ENCODE results near the gene FHIT. TPM values are rescaled to one million over a fixed set of nuclear protein-coding genes. Genes with fewer than 3 reads are reported as not detected.

FHIT gene
- total and polyA plus RNA-seq, 7 donors, result 2.4 to 10.2 (median 6.1) TPM

- H3K36me3 ChIP-seq, result no peaks in the 10 kb centered on the region
- intact Hi-C loops (cut with DNase I), result no loop called here
Observed at GRCh38 chr3:60307562-60308199, 943.6 kb downstream of the FHIT start.

GRCh38 chr3:60304112-60304511, 947.1 kb downstream of the FHIT start:
- TF ChIP-seq CTCF (IDR thresholded peaks at IDR 0.05), result no peak
- TF ChIP-seq EP300 (IDR thresholded peaks at IDR 0.05), result no peak
- no peak for TF ChIP-seq POLR2AphosphoS5 (IDR thresholded peaks at IDR 0.05)
- no peak for TF ChIP-seq POLR2A (IDR thresholded peaks at IDR 0.05)
- Histone ChIP-seq H3K36me3 (no peaks in the 10 kb centered on the region), H3K4me1 (no peaks in the 10 kb centered on the region), H3K9me3 (no peaks in the 10 kb centered on the region), H3K4me3 (no peak overlapping the region), H3K27me3 (no peaks in the 10 kb centered on the region), H3K27ac (no peak overlapping the region)
- intact Hi-C loops (cut with DNase I), result no loop called here
- no peak for DNase-seq

More at GRCh38 chr3:60307562-60308199, 943.6 kb downstream of the FHIT start:
- WGBS, 2 donors, result 90 to 92% methylated on average over 5 of the region's 5 CpGs
- H3K27ac ChIP-seq, result no peak overlapping the region
- H3K4me1 ChIP-seq, result no peaks in the 10 kb centered on the region
- no peaks in the 10 kb centered on the region for H3K9me3 ChIP-seq
- TF ChIP-seq EP300 (IDR thresholded peaks at IDR 0.05) (no peak), POLR2AphosphoS5 (IDR thresholded peaks at IDR 0.05) (no peak), CTCF (IDR thresholded peaks at IDR 0.05) (no peak)
- H3K27me3 ChIP-seq, result no peaks in the 10 kb centered on the region
- DNase-seq, result no peak
- H3K4me3 ChIP-seq, result no peak overlapping the region

GRCh38 chr3:60303160-60303559, 948.1 kb downstream of the FHIT start:
- Histone ChIP-seq H3K4me3 (no peak overlapping the region), H3K27ac (no peak overlapping the region), H3K27me3 (no peaks in the 10 kb centered on the region), H3K9me3 (no peaks in the 10 kb centered on the region), H3K36me3 (no peaks in the 10 kb centered on the region), H3K4me1 (no peaks in the 10 kb centered on the region)
- TF ChIP-seq POLR2A (IDR thresholded peaks at IDR 0.05) (no peak), EP300 (IDR thresholded peaks at IDR 0.05) (no peak), POLR2AphosphoS5 (IDR thresholded peaks at IDR 0.05) (no peak), CTCF (IDR thresholded peaks at IDR 0.05) (no peak)
- DNase-seq, result no peak
- intact Hi-C loops (cut with DNase I), result no loop called here
- 91 to 93% methylated on average over 3 of the region's 3 CpGs for WGBS, 2 donors

- WGBS, 2 donors, result 50 to 79% methylated on average over 2 of the region's 2 CpGs
- no peak for DNase-seq
- Histone ChIP-seq H3K27me3 (no peaks in the 10 kb centered on the region), H3K36me3 (no peaks in the 10 kb centered on the region), H3K4me1 (no peaks in the 10 kb centered on the region), H3K27ac (no peak overlapping the region), H3K9me3 (no peaks in the 10 kb centered on the region), H3K4me3 (no peak overlapping the region)
- TF ChIP-seq CTCF (IDR thresholded peaks at IDR 0.05), result no peak
- intact Hi-C loops (cut with DNase I), result no loop called here
Observed at GRCh38 chr3:60301142-60301541, 950.1 kb downstream of the FHIT start.

- H3K9me3 ChIP-seq, result no peaks in the 10 kb centered on the region
- H3K4me1 ChIP-seq, result no peaks in the 10 kb centered on the region
- H3K36me3 ChIP-seq, result no peaks in the 10 kb centered on the region
- H3K4me3 ChIP-seq, result no peak overlapping the region
- H3K27me3 ChIP-seq, result no peaks in the 10 kb centered on the region
- no peak overlapping the region for H3K27ac ChIP-seq
- TF ChIP-seq EP300 (IDR thresholded peaks at IDR 0.05) (no peak), CTCF (IDR thresholded peaks at IDR 0.05) (no peak), POLR2A (IDR thresholded peaks at IDR 0.05) (no peak), POLR2AphosphoS5 (IDR thresholded peaks at IDR 0.05) (no peak)
- 92 to 96% methylated on average over 3 of the region's 3 CpGs for WGBS, 2 donors
- DNase-seq, result no peak
- intact Hi-C loops (cut with DNase I), result no loop called here
Observed at GRCh38 chr3:60298141-60298540, 953.1 kb downstream of the FHIT start.
